ENCODE measurements around the gene C4A. TPM values are rescaled to one million over a fixed set of nuclear protein-coding genes. Genes with fewer than 3 reads are reported as not detected.
"Not testable (repeated sequence)": the region's sequence is repeated elsewhere in the genome, so short reads cannot be mapped to it uniquely, and the experiment has no call there.

C4A gene
- total and polyA plus RNA-seq, 4 donors: 47.5 to 107 (median 62.1) TPM

DNA sequence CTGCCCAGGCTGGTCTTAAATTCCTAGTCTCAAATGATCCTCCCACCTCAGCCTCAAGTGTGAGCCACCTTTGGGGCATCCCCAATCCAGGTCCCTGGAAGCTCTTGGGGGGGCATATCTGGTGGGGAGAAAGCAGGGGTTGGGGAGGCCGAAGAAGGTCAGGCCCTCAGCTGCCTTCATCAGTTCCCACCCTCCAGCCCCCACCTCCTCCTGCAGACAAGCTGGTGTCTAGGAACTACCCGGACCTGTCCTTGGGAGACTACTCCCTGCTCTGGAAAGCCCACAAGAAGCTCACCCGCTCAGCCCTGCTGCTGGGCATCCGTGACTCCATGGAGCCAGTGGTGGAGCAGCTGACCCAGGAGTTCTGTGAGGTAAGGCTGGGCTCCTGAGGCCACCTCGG is 57.0 kb downstream of the C4A start:
- 60% methylated on average over 1 of the region's 5 CpGs for WGBS (ENCODE audit: insufficient coverage)
- H3K4me1 ChIP-seq (ENCODE audit: control insufficient read depth, insufficient read depth, low read length); H3K9me3 ChIP-seq (ENCODE audit: control insufficient read depth, insufficient read depth, low read length); DNase-seq (ENCODE audit: low read depth in 4 of 6, low spot score in 6 of 6); H3K27me3 ChIP-seq (ENCODE audit: control insufficient read depth, insufficient read depth, low read length); H3K36me3 ChIP-seq (ENCODE audit: control insufficient read depth, insufficient read depth, low read length); H3K4me3 ChIP-seq (ENCODE audit: low read depth, low read length); H3K27ac ChIP-seq (ENCODE audit: low read depth, low read length): not testable (repeated sequence)

DNA sequence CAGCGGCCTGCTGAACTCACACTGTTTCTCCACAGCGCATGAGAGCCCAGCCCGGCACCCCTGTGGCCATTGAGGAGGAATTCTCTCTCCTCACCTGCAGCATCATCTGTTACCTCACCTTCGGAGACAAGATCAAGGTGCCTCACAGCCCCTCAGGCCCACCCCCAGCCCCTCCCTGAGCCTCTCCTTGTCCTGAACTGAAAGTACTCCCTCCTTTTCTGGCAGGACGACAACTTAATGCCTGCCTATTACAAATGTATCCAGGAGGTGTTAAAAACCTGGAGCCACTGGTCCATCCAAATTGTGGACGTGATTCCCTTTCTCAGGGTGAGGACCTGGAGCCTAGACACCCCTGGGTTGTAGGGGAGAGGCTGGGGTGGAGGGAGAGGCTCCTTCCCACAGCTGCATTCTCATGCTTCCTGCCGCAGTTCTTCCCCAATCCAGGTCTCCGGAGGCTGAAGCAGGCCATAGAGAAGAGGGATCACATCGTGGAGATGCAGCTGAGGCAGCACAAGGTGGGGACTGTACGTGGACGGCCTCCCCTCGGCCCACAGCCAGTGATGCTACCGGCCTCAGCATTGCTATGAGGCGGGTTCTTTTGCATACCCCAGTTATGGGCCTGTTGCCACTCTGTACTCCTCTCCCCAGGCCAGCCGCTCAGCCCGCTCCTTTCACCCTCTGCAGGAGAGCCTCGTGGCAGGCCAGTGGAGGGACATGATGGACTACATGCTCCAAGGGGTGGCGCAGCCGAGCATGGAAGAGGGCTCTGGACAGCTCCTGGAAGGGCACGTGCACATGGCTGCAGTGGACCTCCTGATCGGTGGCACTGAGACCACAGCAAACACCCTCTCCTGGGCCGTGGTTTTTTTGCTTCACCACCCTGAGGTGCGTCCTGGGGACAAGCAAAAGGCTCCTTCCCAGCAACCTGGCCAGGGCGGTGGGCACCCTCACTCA is 57.7 kb downstream of the C4A start:
- not testable (repeated sequence) for H3K9me3 ChIP-seq (ENCODE audit: control insufficient read depth, insufficient read depth, low read length); H3K4me1 ChIP-seq (ENCODE audit: control insufficient read depth, insufficient read depth, low read length); H3K27ac ChIP-seq (ENCODE audit: low read depth, low read length); H3K4me3 ChIP-seq (ENCODE audit: low read depth, low read length); DNase-seq (ENCODE audit: low read depth in 4 of 6, low spot score in 6 of 6); H3K27me3 ChIP-seq (ENCODE audit: control insufficient read depth, insufficient read depth, low read length); H3K36me3 ChIP-seq (ENCODE audit: control insufficient read depth, insufficient read depth, low read length)
- 73% methylated on average over 13 of the region's 24 CpGs for WGBS (ENCODE audit: insufficient coverage)

DNA sequence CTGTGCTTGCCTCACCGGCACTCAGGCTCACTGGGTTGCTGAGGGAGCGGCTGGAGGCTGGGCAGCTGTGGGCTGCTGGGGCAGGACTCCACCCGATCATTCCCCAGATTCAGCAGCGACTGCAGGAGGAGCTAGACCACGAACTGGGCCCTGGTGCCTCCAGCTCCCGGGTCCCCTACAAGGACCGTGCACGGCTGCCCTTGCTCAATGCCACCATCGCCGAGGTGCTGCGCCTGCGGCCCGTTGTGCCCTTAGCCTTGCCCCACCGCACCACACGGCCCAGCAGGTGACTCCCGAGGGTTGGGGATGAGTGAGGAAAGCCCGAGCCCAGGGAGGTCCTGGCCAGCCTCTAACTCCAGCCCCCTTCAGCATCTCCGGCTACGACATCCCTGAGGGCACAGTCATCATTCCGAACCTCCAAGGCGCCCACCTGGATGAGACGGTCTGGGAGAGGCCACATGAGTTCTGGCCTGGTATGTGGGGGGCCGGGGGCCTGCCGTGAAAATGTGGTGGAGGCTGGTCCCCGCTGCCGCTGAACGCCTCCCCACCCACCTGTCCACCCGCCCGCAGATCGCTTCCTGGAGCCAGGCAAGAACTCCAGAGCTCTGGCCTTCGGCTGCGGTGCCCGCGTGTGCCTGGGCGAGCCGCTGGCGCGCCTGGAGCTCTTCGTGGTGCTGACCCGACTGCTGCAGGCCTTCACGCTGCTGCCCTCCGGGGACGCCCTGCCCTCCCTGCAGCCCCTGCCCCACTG is 58.6 kb downstream of the C4A start:
- not testable (repeated sequence) for DNase-seq (ENCODE audit: low read depth in 4 of 6, low spot score in 6 of 6); H3K4me1 ChIP-seq (ENCODE audit: control insufficient read depth, insufficient read depth, low read length); H3K4me3 ChIP-seq (ENCODE audit: low read depth, low read length); H3K9me3 ChIP-seq (ENCODE audit: control insufficient read depth, insufficient read depth, low read length); H3K27ac ChIP-seq (ENCODE audit: low read depth, low read length); H3K27me3 ChIP-seq (ENCODE audit: control insufficient read depth, insufficient read depth, low read length); H3K36me3 ChIP-seq (ENCODE audit: control insufficient read depth, insufficient read depth, low read length)
- 82% methylated on average over 4 of the region's 43 CpGs for WGBS (ENCODE audit: insufficient coverage)

DNA sequence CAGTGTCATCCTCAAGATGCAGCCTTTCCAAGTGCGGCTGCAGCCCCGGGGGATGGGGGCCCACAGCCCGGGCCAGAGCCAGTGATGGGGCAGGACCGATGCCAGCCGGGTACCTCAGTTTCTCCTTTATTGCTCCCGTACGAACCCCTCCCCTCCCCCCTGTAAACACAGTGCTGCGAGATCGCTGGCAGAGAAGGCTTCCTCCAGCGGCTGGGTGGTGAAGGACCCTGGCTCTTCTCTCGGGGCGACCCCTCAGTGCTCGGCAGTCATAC is 59.1 kb downstream of the C4A start:
- DNase-seq (ENCODE audit: low read depth in 4 of 6, low spot score in 6 of 6); H3K4me1 ChIP-seq (ENCODE audit: control insufficient read depth, insufficient read depth, low read length); H3K9me3 ChIP-seq (ENCODE audit: control insufficient read depth, insufficient read depth, low read length); H3K27ac ChIP-seq (ENCODE audit: low read depth, low read length); H3K4me3 ChIP-seq (ENCODE audit: low read depth, low read length); H3K36me3 ChIP-seq (ENCODE audit: control insufficient read depth, insufficient read depth, low read length); H3K27me3 ChIP-seq (ENCODE audit: control insufficient read depth, insufficient read depth, low read length): not testable (repeated sequence)
- WGBS (ENCODE audit: insufficient coverage): no CpG with 5 or more reads among the region's 13 CpGs

DNA sequence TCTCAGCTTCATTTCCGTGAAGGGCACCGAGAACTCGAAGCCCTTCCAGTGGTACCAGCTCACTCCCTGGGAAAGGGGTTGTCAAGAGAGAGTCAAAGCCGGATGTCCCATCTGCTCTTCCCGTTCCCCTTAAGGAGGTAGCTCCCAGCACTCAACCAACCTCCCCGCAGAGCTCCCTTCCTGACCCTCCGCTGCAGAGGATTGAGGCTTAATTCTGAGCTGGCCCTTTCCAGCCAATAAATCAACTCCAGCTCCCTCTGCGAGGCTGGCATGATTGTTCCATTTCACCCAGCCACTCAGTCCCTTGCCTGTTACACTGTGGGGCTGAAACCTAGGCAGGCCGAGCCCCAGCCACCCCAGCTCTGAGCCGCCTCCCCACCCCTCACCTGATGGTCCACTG is 59.5 kb downstream of the C4A start:
- not testable (repeated sequence) for H3K4me1 ChIP-seq (ENCODE audit: control insufficient read depth, insufficient read depth, low read length); H3K4me3 ChIP-seq (ENCODE audit: low read depth, low read length); H3K27me3 ChIP-seq (ENCODE audit: control insufficient read depth, insufficient read depth, low read length); DNase-seq (ENCODE audit: low read depth in 4 of 6, low spot score in 6 of 6); H3K27ac ChIP-seq (ENCODE audit: low read depth, low read length); H3K9me3 ChIP-seq (ENCODE audit: control insufficient read depth, insufficient read depth, low read length); H3K36me3 ChIP-seq (ENCODE audit: control insufficient read depth, insufficient read depth, low read length)
- WGBS (ENCODE audit: insufficient coverage): 57% methylated on average over 3 of the region's 10 CpGs

DNA sequence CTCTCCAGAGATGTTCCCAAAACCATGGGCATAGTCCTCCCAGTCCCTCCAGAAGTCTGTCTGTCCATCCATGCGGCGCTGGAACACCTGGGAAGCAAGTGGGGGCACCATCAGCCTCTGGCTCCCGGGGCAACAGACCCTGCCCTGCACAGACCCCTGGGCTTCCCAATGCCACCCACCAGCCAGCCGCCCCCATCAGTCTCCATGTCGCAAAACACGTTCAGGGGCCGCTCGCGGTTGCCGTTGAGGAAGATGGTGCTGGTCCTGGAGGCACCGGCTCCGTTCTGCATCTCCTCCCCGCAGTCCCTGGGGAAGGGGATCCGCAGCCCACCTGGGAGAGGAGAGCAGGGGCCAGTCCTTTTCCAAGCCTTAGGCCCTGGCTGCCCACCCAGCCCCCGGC is 60.4 kb downstream of the C4A start:
- not testable (repeated sequence) for H3K27ac ChIP-seq (ENCODE audit: low read depth, low read length); H3K9me3 ChIP-seq (ENCODE audit: control insufficient read depth, insufficient read depth, low read length); H3K4me3 ChIP-seq (ENCODE audit: low read depth, low read length); H3K36me3 ChIP-seq (ENCODE audit: control insufficient read depth, insufficient read depth, low read length); DNase-seq (ENCODE audit: low read depth in 4 of 6, low spot score in 6 of 6); H3K27me3 ChIP-seq (ENCODE audit: control insufficient read depth, insufficient read depth, low read length)
- H3K4me1 ChIP-seq (ENCODE audit: control insufficient read depth, insufficient read depth, low read length): peaks cover 16% of the 10 kb centered on the region
- 100% methylated on average over 1 of the region's 15 CpGs for WGBS (ENCODE audit: insufficient coverage)

DNA sequence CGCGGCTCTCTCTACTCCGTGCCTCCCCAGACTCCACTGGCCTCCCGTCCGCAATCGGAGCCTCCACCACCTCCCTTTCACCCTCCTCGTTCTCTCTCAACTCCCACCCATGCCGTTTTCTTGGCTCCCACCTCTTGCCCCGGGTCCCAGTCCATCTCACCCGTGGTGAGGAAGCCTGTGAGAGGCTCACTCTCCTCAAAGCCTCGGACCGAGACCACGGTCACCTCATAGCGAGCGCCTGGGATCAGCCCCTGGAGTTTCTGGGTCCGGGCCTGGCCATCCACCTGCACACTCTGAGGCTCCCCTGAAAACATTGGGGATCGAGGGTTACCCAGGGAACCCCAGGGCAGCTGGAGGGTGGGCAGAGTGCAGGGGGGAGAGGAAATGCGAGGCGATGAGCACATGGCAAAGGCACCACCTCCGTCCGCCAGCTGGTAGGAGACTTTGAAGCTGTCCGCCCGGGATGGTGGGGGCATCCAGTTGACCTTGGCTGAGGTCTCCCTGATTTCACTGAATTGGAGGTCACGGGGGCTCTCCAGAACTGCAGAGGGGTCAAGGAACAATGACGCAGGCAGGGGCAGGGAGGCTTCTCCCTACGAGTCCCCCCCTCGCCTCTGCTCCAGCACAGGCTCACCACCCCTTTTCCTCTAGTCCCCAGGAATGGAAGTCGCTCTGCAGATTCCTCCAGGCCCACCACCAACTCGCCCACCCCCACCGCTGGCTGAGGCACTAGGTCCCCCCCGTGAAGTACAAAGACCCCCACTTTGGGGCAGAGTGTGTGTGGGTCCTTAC is 61.9 kb downstream of the C4A start:
- not testable (repeated sequence) for H3K9me3 ChIP-seq (ENCODE audit: control insufficient read depth, insufficient read depth, low read length); H3K27me3 ChIP-seq (ENCODE audit: control insufficient read depth, insufficient read depth, low read length); DNase-seq (ENCODE audit: low read depth in 4 of 6, low spot score in 6 of 6); H3K4me3 ChIP-seq (ENCODE audit: low read depth, low read length); H3K36me3 ChIP-seq (ENCODE audit: control insufficient read depth, insufficient read depth, low read length); H3K27ac ChIP-seq (ENCODE audit: low read depth, low read length)
- WGBS (ENCODE audit: insufficient coverage): 89% methylated on average over 8 of the region's 31 CpGs
- peaks cover 30% of the 10 kb centered on the region for H3K4me1 ChIP-seq (ENCODE audit: control insufficient read depth, insufficient read depth, low read length)

DNA sequence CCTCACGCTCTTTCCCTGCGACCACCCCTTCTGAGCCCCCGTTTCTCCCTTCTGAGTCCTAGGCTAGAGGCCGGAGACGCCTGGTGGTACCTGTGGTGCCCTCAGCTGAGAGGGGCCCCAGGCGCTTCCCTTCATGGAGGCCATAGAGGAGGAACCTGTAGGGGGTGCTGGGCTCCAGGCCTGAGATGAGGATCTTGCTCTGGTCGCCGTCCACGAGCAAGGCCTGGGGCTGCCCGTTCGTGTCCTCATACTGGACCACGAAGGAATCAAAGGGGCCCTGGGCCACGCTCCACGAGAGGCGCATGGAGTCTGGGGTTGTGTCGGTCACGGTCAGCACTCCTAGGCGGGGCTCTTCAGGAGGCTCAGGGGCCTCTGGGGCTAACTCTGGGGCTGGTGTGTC is 63.1 kb downstream of the C4A start:
- H3K27me3 ChIP-seq (ENCODE audit: control insufficient read depth, insufficient read depth, low read length); H3K9me3 ChIP-seq (ENCODE audit: control insufficient read depth, insufficient read depth, low read length); H3K27ac ChIP-seq (ENCODE audit: low read depth, low read length); H3K36me3 ChIP-seq (ENCODE audit: control insufficient read depth, insufficient read depth, low read length); DNase-seq (ENCODE audit: low read depth in 4 of 6, low spot score in 6 of 6); H3K4me3 ChIP-seq (ENCODE audit: low read depth, low read length): not testable (repeated sequence)
- 89% methylated on average over 4 of the region's 18 CpGs for WGBS (ENCODE audit: insufficient coverage)
- H3K4me1 ChIP-seq (ENCODE audit: control insufficient read depth, insufficient read depth, low read length): peaks cover 30% of the 10 kb centered on the region

DNA sequence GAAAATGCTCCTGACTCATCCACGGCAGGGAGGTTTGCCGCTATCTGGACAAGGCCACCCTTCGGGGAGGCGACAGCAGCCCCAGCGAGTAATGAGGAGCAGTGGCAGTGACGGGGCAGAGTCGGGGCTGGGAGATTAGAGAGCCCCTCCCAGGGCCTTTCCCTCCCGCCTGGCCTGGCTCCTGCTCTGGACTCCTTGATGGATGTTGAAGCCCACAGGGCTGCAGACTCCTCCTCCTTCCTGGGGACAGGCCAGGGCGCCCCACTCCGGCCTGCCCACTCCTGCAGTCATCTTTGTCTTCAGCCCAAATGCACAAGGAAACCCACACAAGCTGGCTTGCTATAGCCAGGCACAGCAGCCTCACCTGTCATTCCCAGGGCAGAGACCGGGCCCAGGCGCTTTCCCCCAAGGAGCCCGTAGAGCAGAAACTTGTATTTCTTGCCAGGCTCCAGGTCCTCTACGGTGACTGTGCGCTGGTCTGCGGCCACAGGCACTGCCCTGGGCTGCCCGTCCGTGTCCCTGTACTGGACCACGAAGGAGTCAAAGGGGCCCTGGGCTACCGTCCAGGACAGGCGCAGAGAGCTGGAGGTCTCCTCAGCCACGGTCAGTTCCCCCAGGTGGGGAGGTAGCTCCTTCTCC is 64.1 kb downstream of the C4A start:
- Histone ChIP-seq H3K27ac (ENCODE audit: low read depth, low read length) (peak overlapping the region; percentile 29), H3K4me1 (ENCODE audit: control insufficient read depth, insufficient read depth, low read length) (peaks cover 30% of the 10 kb centered on the region)

More for the DNA sequence above, 64.1 kb downstream of the C4A start:
- WGBS (ENCODE audit: insufficient coverage): 49% methylated on average over 14 of the region's 22 CpGs
- H3K9me3 ChIP-seq (ENCODE audit: control insufficient read depth, insufficient read depth, low read length): no peaks in the 10 kb centered on the region
- peak in 2 of 6 donors; percentile 9 to 11 for DNase-seq (ENCODE audit: low read depth in 4 of 6, low spot score in 6 of 6)
- no peak overlapping the region for H3K4me3 ChIP-seq (ENCODE audit: low read depth, low read length)
- peaks cover 3% of the 10 kb centered on the region for H3K36me3 ChIP-seq (ENCODE audit: control insufficient read depth, insufficient read depth, low read length)
- no peaks in the 10 kb centered on the region for H3K27me3 ChIP-seq (ENCODE audit: control insufficient read depth, insufficient read depth, low read length)

All from spinal cord (tissue), 10 donors.